ENCODE measurements around the gene CLEC4M. TPM values are rescaled to one million over a fixed set of nuclear protein-coding genes. Genes with fewer than 3 reads are reported as not detected.

CLEC4M gene
- total RNA-seq, 1 experiment from 2014 or later: not detected

Other genes with a start within 250 kb of the CLEC4M start
- gene ZNF358, start 247.1 kb upstream of the CLEC4M start, total RNA-seq (2014; rRNA removed; shearing (Covaris generic)): 17.7 and 18.7 TPM in 2 replicates
- gene MCOLN1, start 240.6 kb upstream of the CLEC4M start, total RNA-seq (2014; rRNA removed; shearing (Covaris generic)): 9.5 and 10.0 TPM in 2 replicates
- 35.9 and 40.0 TPM in 2 replicates for gene PNPLA6, start 227.5 kb upstream of the CLEC4M start, total RNA-seq (2014; rRNA removed; shearing (Covaris generic))
- 0.24 and 0.48 TPM in 2 replicates for gene CAMSAP3, start 167.4 kb upstream of the CLEC4M start, total RNA-seq (2014; rRNA removed; shearing (Covaris generic))
- gene XAB2, start 133.7 kb upstream of the CLEC4M start, total RNA-seq (2014; rRNA removed; shearing (Covaris generic)): 21.5 and 25.1 TPM in 2 replicates
- 29.4 and 31.8 TPM in 2 replicates for gene PET100, start 133.4 kb upstream of the CLEC4M start, total RNA-seq (2014; rRNA removed; shearing (Covaris generic))
- not detected in 2 replicates for gene PCP2, start 129.5 kb upstream of the CLEC4M start, total RNA-seq (2014; rRNA removed; shearing (Covaris generic))
- 1.0 and 1.3 TPM in 2 replicates for gene STXBP2, start 126.1 kb upstream of the CLEC4M start, total RNA-seq (2014; rRNA removed; shearing (Covaris generic))
- not detected in 2 replicates for gene RETN, start 94.2 kb upstream of the CLEC4M start, total RNA-seq (2014; rRNA removed; shearing (Covaris generic))
- gene MCEMP1, start 86.2 kb upstream of the CLEC4M start, total RNA-seq (2014; rRNA removed; shearing (Covaris generic)): not detected in 2 replicates
- gene TRAPPC5, start 82.4 kb upstream of the CLEC4M start, total RNA-seq (2014; rRNA removed; shearing (Covaris generic)): 37.5 and 54.0 TPM in 2 replicates
- gene FCER2, start 61.1 kb upstream of the CLEC4M start, total RNA-seq (2014; rRNA removed; shearing (Covaris generic)): not detected in 2 replicates
- not detected in 2 replicates for gene CLEC4G, start 31.1 kb upstream of the CLEC4M start, total RNA-seq (2014; rRNA removed; shearing (Covaris generic))
- gene CD209, start 15.7 kb upstream of the CLEC4M start, total RNA-seq (2014; rRNA removed; shearing (Covaris generic)): not detected in 2 replicates
- gene EVI5L, start 67.0 kb downstream of the CLEC4M start, total RNA-seq (2014; rRNA removed; shearing (Covaris generic)): 4.8 and 7.2 TPM in 2 replicates
- gene PRR36, start 111.1 kb downstream of the CLEC4M start, total RNA-seq (2014; rRNA removed; shearing (Covaris generic)): 0.72 TPM in 1 of 2 replicates, not detected in the other
- 0.08 TPM in 1 of 2 replicates, not detected in the other for gene LRRC8E, start 125.3 kb downstream of the CLEC4M start, total RNA-seq (2014; rRNA removed; shearing (Covaris generic))
- gene MAP2K7, start 140.6 kb downstream of the CLEC4M start, total RNA-seq (2014; rRNA removed; shearing (Covaris generic)): 5.7 and 6.4 TPM in 2 replicates
- gene TGFBR3L, start 151.6 kb downstream of the CLEC4M start, total RNA-seq (2014; rRNA removed; shearing (Covaris generic)): not detected in 2 replicates
- 16.7 and 21.5 TPM in 2 replicates for gene SNAPC2, start 157.1 kb downstream of the CLEC4M start, total RNA-seq (2014; rRNA removed; shearing (Covaris generic))
- gene CTXN1, start 162.9 kb downstream of the CLEC4M start, total RNA-seq (2014; rRNA removed; shearing (Covaris generic)): 0.37 and 0.42 TPM in 2 replicates
- gene TIMM44, start 180.4 kb downstream of the CLEC4M start, total RNA-seq (2014; rRNA removed; shearing (Covaris generic)): 71.4 and 76.4 TPM in 2 replicates
- gene ELAVL1, start 242.4 kb downstream of the CLEC4M start, total RNA-seq (2014; rRNA removed; shearing (Covaris generic)): 37.8 and 40.4 TPM in 2 replicates

Data from SK-MEL-5 (cell line).